GM12878 (cell line): ENCODE measurements around the gene CLEC12A. TPM values are rescaled to one million over a fixed set of nuclear protein-coding genes. Genes with fewer than 3 reads are reported as not detected.

Experiments used
- ATAC-seq: fragments of 200-7000 bp; cut with Tn5 transposase; 3 replicates; pipeline ENCODE4 v1.9.1; 2020; ENCODE audit warnings: mild to moderate bottlenecking, moderate library complexity
- BruUV-seq: library from RNA; stranded (reverse); fragments of 400-500 nt; replicated peaks from 2 replicates; lab custom pipeline; 2021; lab: Mats Ljungman, UMichigan
- CTCF ChIA-PET: fragments of 300-600 bp; sonication (Branson Sonifier 250); formaldehyde crosslinking; extraction: SDS; loops from one replicate; lab custom pipeline; 2021; ENCODE audit warnings: inconsistent platforms; lab: Yijun Ruan, JAX
- POLR2A ChIA-PET: fragments of 350-600 bp; formaldehyde crosslinking; extraction: SDS; loops from one replicate; lab custom pipeline; 2021; ENCODE audit warnings: inconsistent platforms; lab: Charles Lee
- RAD21 ChIA-PET: fragments of 300-600 bp; sonication (Branson Sonifier 250); formaldehyde crosslinking; loops from one replicate; lab custom pipeline; 2023; ENCODE audit warnings: antibody characterized with exemption; ENCODE audit not compliant: unreplicated experiment; lab: Charles Lee
- SMC1A ChIA-PET: fragments of 300-600 bp; sonication (Branson Sonifier 250); formaldehyde crosslinking; loops from one replicate; lab custom pipeline; 2023; ENCODE audit not compliant: unreplicated experiment, uncharacterized antibody; lab: Charles Lee
- DNase-seq: peaks from one replicate; pipeline ENCODE4 v3.0.0-alpha.2; 2011; ENCODE audit warnings: low read depth, low spot score
- FAIRE-seq: peaks from 3 replicates; lab custom pipeline; 2011; peaks lifted over from hg19 to GRCh38; lab: Jason Lieb, UNC
- H2AFZ ChIP-seq: 2 replicates; pipeline ENCODE4 v1.6.0; 2011; ENCODE audit warnings: low read depth, low read length, control low read depth; ENCODE audit not compliant: control insufficient read depth
- H3K27ac ChIP-seq: 2 replicates; pipeline ENCODE4 v1.5.1; 2011; ENCODE audit warnings: control low read depth; ENCODE audit not compliant: control insufficient read depth, insufficient read depth
- H3K27me3 ChIP-seq, 2 experiments: replicated peaks in 1 of 2; 2 replicates each; pipeline versions ENCODE4 v1.6.0 to v1.6.1; 2011; ENCODE audit warnings: low read length in 1 of 2; ENCODE audit not compliant: control insufficient read depth in 2 of 2, insufficient read depth in 2 of 2
- H3K36me3 ChIP-seq, 2 experiments: 2 replicates each; pipeline ENCODE4 v1.5.1; 2011; ENCODE audit warnings: low read length in 1 of 2; ENCODE audit not compliant: control insufficient read depth in 2 of 2, insufficient read depth in 2 of 2
- H3K4me1 ChIP-seq: 2 replicates; pipeline ENCODE4 v1.6.1; 2011; ENCODE audit warnings: mild to moderate bottlenecking, low read length, moderate library complexity, mixed read lengths; ENCODE audit not compliant: control insufficient read depth, insufficient read depth
- H3K4me2 ChIP-seq: 2 replicates; pipeline ENCODE4 v1.6.0; 2011; ENCODE audit warnings: control low read depth; ENCODE audit not compliant: control insufficient read depth, insufficient read depth
- H3K4me3 ChIP-seq: fragments of 200-600 bp; sonication (generic); 2 replicates; pipeline ENCODE4 v1.5.1; 2016
- H3K79me2 ChIP-seq: 2 replicates; pipeline ENCODE4 v1.6.0; 2011; ENCODE audit warnings: low read length; ENCODE audit not compliant: control insufficient read depth, insufficient read depth
- H3K9ac ChIP-seq: 2 replicates; pipeline ENCODE4 v1.8.0; 2011; ENCODE audit warnings: low read length, control low read depth, mixed read lengths; ENCODE audit not compliant: control insufficient read depth, insufficient read depth
- H3K9me3 ChIP-seq: replicated peaks from 3 replicates; pipeline ENCODE4 v1.5.1; 2011; ENCODE audit warnings: mild to moderate bottlenecking, low read length; ENCODE audit not compliant: control insufficient read depth, insufficient read depth
- H4K20me1 ChIP-seq: 2 replicates; pipeline ENCODE4 v1.6.0; 2011; ENCODE audit not compliant: control insufficient read depth, insufficient read depth
- BRCA1 ChIP-seq: IDR thresholded peaks from 2 replicates; pipeline ENCODE4 v1.6.1; 2011; ENCODE audit warnings: low read depth, low read length, improper control_type of control experiment
- CUX1 ChIP-seq: IDR thresholded peaks from 2 replicates; pipeline ENCODE4 v1.6.1; 2012; ENCODE audit warnings: improper control_type of control experiment, low read depth, low read length; ENCODE audit not compliant: insufficient replicate concordance
- DPF2 ChIP-seq: fragments of 450-650 bp; IDR thresholded peaks from 2 replicates; pipeline ENCODE4 v1.6.1; 2017; ENCODE audit warnings: mild to moderate bottlenecking
- ESRRA ChIP-seq: IDR thresholded peaks from 2 replicates; pipeline ENCODE4 v1.6.1; 2012; ENCODE audit warnings: mild to moderate bottlenecking, low read length, improper control_type of control experiment
- JUND ChIP-seq: IDR thresholded peaks from 2 replicates; pipeline ENCODE4 v1.6.1; 2012; ENCODE audit warnings: low read depth, mild to moderate bottlenecking, low read length, improper control_type of control experiment, moderate library complexity
- MAX ChIP-seq: IDR thresholded peaks from 2 replicates; pipeline ENCODE4 v1.6.1; 2012; ENCODE audit warnings: low read depth, low read length, improper control_type of control experiment
- MTA2 ChIP-seq: fragments of 450-650 bp; IDR thresholded peaks from 2 replicates; pipeline ENCODE4 v1.6.1; 2016; ENCODE audit warnings: low read depth, mild to moderate bottlenecking, moderate library complexity
- NFXL1 ChIP-seq: fragments of 450-650 bp; IDR thresholded peaks from 2 replicates; pipeline ENCODE4 v1.6.1; 2017; ENCODE audit warnings: antibody characterized with exemption, mild to moderate bottlenecking, borderline replicate concordance
- NFYB ChIP-seq: IDR thresholded peaks from 2 replicates; pipeline ENCODE4 v1.6.1; 2011; ENCODE audit warnings: low read depth, mild to moderate bottlenecking, low read length, improper control_type of control experiment, moderate library complexity; ENCODE audit not compliant: insufficient read depth
- NR2F1 ChIP-seq: fragments of 450-650 bp; conservative IDR thresholded peaks from 2 replicates; pipeline ENCODE4 v1.6.1; 2017; ENCODE audit warnings: mild to moderate bottlenecking
- PKNOX1 ChIP-seq: fragments of 450-650 bp; IDR thresholded peaks from 2 replicates; pipeline ENCODE4 v1.6.1; 2016; ENCODE audit warnings: mild to moderate bottlenecking
- POLR2AphosphoS5 ChIP-seq: IDR thresholded peaks from 2 replicates; pipeline ENCODE4 v1.6.1; 2011; ENCODE audit warnings: mild to moderate bottlenecking, low read length, inconsistent platforms
- RB1 ChIP-seq: fragments of 450-650 bp; formaldehyde crosslinking; IDR thresholded peaks from 2 replicates; pipeline ENCODE4 v1.6.1; 2017; ENCODE audit warnings: mild to moderate bottlenecking, borderline replicate concordance
- RFX5 ChIP-seq: IDR thresholded peaks from 2 replicates; pipeline ENCODE4 v1.6.1; 2011; ENCODE audit warnings: low read depth, low read length, improper control_type of control experiment
- SMC3 ChIP-seq: IDR thresholded peaks from 2 replicates; pipeline ENCODE4 v1.6.1; 2011; ENCODE audit warnings: low read length, improper control_type of control experiment, borderline replicate concordance
- WGBS: methylation state at CpG from one replicate; pipeline ENCODE4 v1.1.6; 2016; ENCODE audit warnings: low lambda C conversion rate; ENCODE audit not compliant: insufficient replicate concordance, insufficient coverage; ENCODE audit errors: missing lambda C conversion rate; 5-methylcytosine and 5-hydroxymethylcytosine counted together
- in situ Hi-C: fragments of 300-500 bp; cut with MboI; formaldehyde crosslinking; loops from 9 replicates; pipeline ENCODE4 v1.14.3; 2018; ENCODE audit warnings: mixed read lengths
- intact Hi-C: fragments of 100-400 bp; cut with micrococcal nuclease; formaldehyde crosslinking; loops from one replicate; pipeline ENCODE4 v1.14.2; 2022; ENCODE audit not compliant: unreplicated experiment
- polyA plus RNA-seq, 11 experiments: library from polyadenylated mRNA; depleted of rRNA in 4 of 11; unstranded in 6 of 11; stranded (reverse) in 5 of 11; fragments of >200 nt; fragmentation: Nextera tagmentation in 4 of 11; fragmentation: Illumina TruSeq in 1 of 11; extraction: Ambion mirVana in 4 of 11; extraction: Trizol in 1 of 11; gene quantifications; 1 replicate in 1 of 11; 2 replicates in 10 of 11; pipeline versions ENCODE4 v1.2.1 to v1.2.3, GENCODE V29; 2011 to 2016; ENCODE audit warnings: inconsistent platforms in 2 of 11, missing spikeins in 2 of 11, low read depth in 1 of 11
- total RNA-seq, 4 experiments: library from RNA; depleted of rRNA in 3 of 4; stranded (reverse); fragments of >200 nt in 3 of 4; fragmentation: Illumina TruSeq in 1 of 4; extraction: Trizol in 1 of 4; gene quantifications; 2 replicates each; pipeline versions ENCODE4 v1.2.1 to v1.2.3, GENCODE V29; 2013 to 2021

The CLEC12A gene
- total and polyA plus RNA-seq, 10 of the 15 experiments (the other 5 are each of a cell fraction or from before 2014, with no cell fraction given), result 0.07 to 0.21 TPM; not detected in 8

GRCh38 chr12:9931245-9931644 lies 40.0 kb upstream of the CLEC12A start (continued):
- TF ChIP-seq RB1 (no peak), CUX1 (no peak)

GRCh38 chr12:9932270-9932669 lies 38.9 kb upstream of the CLEC12A start, which contains the start of gene CLEC2A:
TSS of gene CLEC2A (minus strand) at chr12:9932370. CDS start at chr12:9932329, 41 bp downstream.
- Histone ChIP-seq H3K4me3 (no peak within 1 kb of the TSS), H3K36me3 (no peaks in the 10 kb centered on the region), H3K79me2 (no peaks in the 10 kb centered on the region), H3K9me3 (no peaks in the 10 kb centered on the region), H3K27me3 (no peaks in the 10 kb centered on the region), H4K20me1 (no peaks in the 10 kb centered on the region), H3K27ac (no peak within 1 kb of the TSS), H3K4me2 (no peak within 1 kb of the TSS), H3K9ac (no peak within 1 kb of the TSS), H2AFZ (no peak within 1 kb of the TSS), H3K4me1 (no peaks in the 10 kb centered on the region)
- WGBS, result 60% methylated on average over 6 of the region's 6 CpGs
- SMC1A ChIA-PET, result interaction anchor here (0.8 to 1.1 kb wide), 2 partner anchors 61 to 181 kb away, joined by 3 to 4 read pairs; no protein-coding TSS in a partner anchor
- no peak for TF ChIP-seq NFXL1
- no peak for TF ChIP-seq JUND
- no peak for TF ChIP-seq BRCA1
- TF ChIP-seq PKNOX1, result no peak
- TF ChIP-seq DPF2, result no peak
- no peak for TF ChIP-seq MAX
- TF ChIP-seq NFYB, result no peak
- no peak for TF ChIP-seq NR2F1
- TF ChIP-seq SMC3, result no peak
- no peak for TF ChIP-seq RFX5
- no peak for TF ChIP-seq POLR2AphosphoS5
- TF ChIP-seq MTA2, result no peak
- TF ChIP-seq ESRRA, result no peak
- no TSS peak for BruUV-seq
- CTCF ChIA-PET, result interaction anchor here (0.7 to 2.2 kb wide), 5 partner anchors 8 to 189 kb away, joined by 3 to 7 read pairs (median 4); no protein-coding TSS in a partner anchor
- FAIRE-seq (no peak), ATAC-seq (no peak), DNase-seq (no peak)
- intact Hi-C loops, result no loop called here
- POLR2A ChIA-PET, result no interaction called here
- in situ Hi-C loops, result no loop called here
- RAD21 ChIA-PET, result no interaction called here
